Activated naive CD4-positive, alpha-beta T cell treated with anti-CD3 and anti-CD28 coated beads for 36 hours (primary cell): ENCODE measurements around the gene GGT1. TPM values are rescaled to one million over a fixed set of nuclear protein-coding genes. Genes with fewer than 3 reads are reported as not detected.
"Not testable (repeated sequence)": the region's sequence is repeated elsewhere in the genome, so short reads cannot be mapped to it uniquely, and the experiment has no call there.

Experiments
- CTCF ChIA-PET: fragments of 350-600 bp; sonication (Branson Sonifier 250); formaldehyde crosslinking; loops from one replicate; lab custom pipeline; 2021; ENCODE audit warnings: antibody characterized with exemption; lab: Charles Lee
- DNase-seq: peaks from one replicate; pipeline ENCODE4 v3.0.0-alpha.2; 2020
- H3K27ac Mint-ChIP-seq: one replicate; pipeline ENCODE4 v1.8.0; 2021; ENCODE audit warnings: mild to moderate bottlenecking, mixed read lengths
- H3K27me3 Mint-ChIP-seq: one replicate; pipeline ENCODE4 v1.8.0; 2021; ENCODE audit warnings: low read depth, mixed read lengths
- H3K36me3 Mint-ChIP-seq: one replicate; pipeline ENCODE4 v1.8.0; 2021; ENCODE audit warnings: low read depth, mixed read lengths
- H3K4me1 Mint-ChIP-seq: one replicate; pipeline ENCODE4 v1.8.0; 2021; ENCODE audit warnings: low read depth, mixed read lengths
- H3K4me3 Mint-ChIP-seq: one replicate; pipeline ENCODE4 v1.8.0; 2021; ENCODE audit warnings: mild to moderate bottlenecking, moderate library complexity, mixed read lengths
- H3K9me3 Mint-ChIP-seq: one replicate; pipeline ENCODE4 v1.8.0; 2021; ENCODE audit warnings: mixed read lengths
- intact Hi-C: fragments of 100-400 bp; cut with micrococcal nuclease; formaldehyde crosslinking; loops from one replicate; pipeline ENCODE4 v1.15.1; 2023
- total RNA-seq, 2 experiments: library from RNA; stranded (reverse); gene quantifications; one replicate each; pipeline ENCODE4 v1.2.3, GENCODE V29; 2021

The GGT1 gene
- total RNA-seq, 2 experiments from 2014 or later, result 15.5 to 16.1 TPM

DNA sequence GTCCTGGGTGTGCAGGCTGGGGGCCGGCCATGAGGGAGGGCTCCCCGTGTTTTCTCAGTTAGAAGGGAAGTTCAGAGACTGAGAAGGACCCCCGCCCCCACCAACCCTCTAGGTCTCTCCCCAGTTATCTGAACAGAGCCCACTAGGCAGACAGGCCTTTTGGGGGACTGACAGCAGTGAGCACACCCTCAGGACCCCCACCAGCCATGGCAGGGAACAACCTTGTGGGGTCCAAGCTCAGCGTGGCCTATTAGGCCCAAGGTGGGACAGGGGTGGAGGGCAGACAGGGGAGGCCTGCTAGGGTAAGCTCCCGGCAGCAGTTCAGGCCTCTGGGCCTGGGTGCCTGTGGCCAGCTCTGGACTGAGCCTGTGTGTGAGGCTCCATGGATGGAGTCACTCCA lies 15.7 kb upstream of the GGT1 start:
- H3K36me3 Mint-ChIP-seq, result no peaks in the 10 kb centered on the region
- H3K27ac Mint-ChIP-seq, result no peak overlapping the region
- intact Hi-C loops, result no loop called here
- no peak overlapping the region for H3K4me3 Mint-ChIP-seq
- CTCF ChIA-PET, result no interaction called here
- H3K9me3 Mint-ChIP-seq, result no peaks in the 10 kb centered on the region
- H3K4me1 Mint-ChIP-seq, result peaks cover 2% of the 10 kb centered on the region
- H3K27me3 Mint-ChIP-seq, result peaks cover 10% of the 10 kb centered on the region
- no peak for DNase-seq

GRCh38 chr22:24587948-24588347 lies 15.0 kb upstream of the GGT1 start:
- CTCF ChIA-PET, result no interaction called here
- Mint-ChIP-seq H3K27ac (no peak overlapping the region), H3K27me3 (peaks cover 13% of the 10 kb centered on the region), H3K9me3 (no peaks in the 10 kb centered on the region), H3K4me1 (peaks cover 4% of the 10 kb centered on the region), H3K36me3 (no peaks in the 10 kb centered on the region), H3K4me3 (no peak overlapping the region)
- no peak for DNase-seq
- intact Hi-C loops, result no loop called here

DNA sequence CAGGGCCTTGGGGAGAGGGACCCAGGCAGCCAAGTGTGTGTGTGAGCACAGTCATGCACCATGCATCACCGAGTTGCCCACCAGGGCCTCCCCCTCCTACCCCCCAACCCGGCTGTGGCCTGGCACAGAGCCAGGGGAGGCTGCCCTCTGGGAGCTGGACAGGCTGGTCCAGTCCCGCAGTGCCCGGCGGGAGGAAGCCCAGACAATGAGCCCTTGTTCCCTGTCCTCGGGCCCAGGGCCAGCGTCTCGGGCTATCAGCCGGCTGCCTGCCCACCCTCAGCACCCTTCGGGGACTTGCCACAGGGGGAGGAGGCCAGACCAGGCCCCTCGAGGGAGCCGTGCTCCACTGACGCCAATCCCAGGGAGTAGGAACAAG lies 14.6 kb upstream of the GGT1 start:
- DNase-seq, result no peak
- H3K36me3 Mint-ChIP-seq, result no peaks in the 10 kb centered on the region
- H3K9me3 Mint-ChIP-seq, result no peaks in the 10 kb centered on the region
- peaks cover 13% of the 10 kb centered on the region for H3K27me3 Mint-ChIP-seq
- no peak overlapping the region for H3K4me3 Mint-ChIP-seq
- CTCF ChIA-PET, result no interaction called here
- intact Hi-C loops, result no loop called here
- no peak overlapping the region for H3K27ac Mint-ChIP-seq
- peaks cover 4% of the 10 kb centered on the region for H3K4me1 Mint-ChIP-seq

GRCh38 chr22:24588757-24589481 lies 14.1 kb upstream of the GGT1 start:
- no peaks in the 10 kb centered on the region for H3K36me3 Mint-ChIP-seq
- H3K4me3 Mint-ChIP-seq, result no peak overlapping the region
- H3K27ac Mint-ChIP-seq, result no peak overlapping the region
- intact Hi-C loops, result no loop called here
- DNase-seq, result no peak
- H3K27me3 Mint-ChIP-seq, result peaks cover 13% of the 10 kb centered on the region
- peaks cover 4% of the 10 kb centered on the region for H3K4me1 Mint-ChIP-seq
- CTCF ChIA-PET, result no interaction called here
- H3K9me3 Mint-ChIP-seq, result no peaks in the 10 kb centered on the region

GRCh38 chr22:24589518-24590030 lies 13.4 kb upstream of the GGT1 start:
- DNase-seq, result no peak
- CTCF ChIA-PET, result no interaction called here
- intact Hi-C loops, result no loop called here
- peaks cover 4% of the 10 kb centered on the region for H3K4me1 Mint-ChIP-seq
- no peaks in the 10 kb centered on the region for H3K9me3 Mint-ChIP-seq
- no peak overlapping the region for H3K27ac Mint-ChIP-seq
- H3K4me3 Mint-ChIP-seq, result no peak overlapping the region
- H3K27me3 Mint-ChIP-seq, result peaks cover 13% of the 10 kb centered on the region
- no peaks in the 10 kb centered on the region for H3K36me3 Mint-ChIP-seq

DNA sequence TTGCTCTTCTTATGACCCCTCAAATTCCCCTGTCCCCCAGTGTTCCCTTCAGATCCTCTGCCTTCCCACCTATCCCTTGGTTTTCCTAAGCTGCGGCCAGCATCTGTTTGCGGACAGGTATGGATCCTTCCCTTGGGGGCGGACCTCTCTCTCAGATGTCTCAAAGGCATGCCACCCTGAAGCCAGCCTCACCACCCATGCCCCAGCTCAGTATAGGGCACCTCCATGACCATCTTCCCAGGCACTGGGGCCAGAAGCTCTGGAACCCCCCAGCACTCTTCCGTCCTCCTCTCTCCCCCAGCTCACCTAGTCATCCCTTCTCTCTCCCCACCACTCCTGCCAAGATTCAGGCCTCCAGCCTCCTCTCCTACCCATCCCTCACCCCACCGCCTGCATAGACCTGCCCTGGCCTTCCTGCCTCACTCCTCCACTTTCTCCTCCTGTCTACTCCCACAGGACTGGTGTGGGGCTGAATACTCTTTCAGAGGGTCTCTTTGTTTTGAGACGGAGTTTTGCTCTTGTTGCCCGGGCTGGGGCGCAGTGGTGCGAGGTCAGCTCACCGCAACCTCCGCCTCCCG lies 12.3 kb upstream of the GGT1 start:
- intact Hi-C loops, result no loop called here
- Mint-ChIP-seq H3K27ac (no peak overlapping the region), H3K27me3 (peaks cover 13% of the 10 kb centered on the region), H3K9me3 (no peaks in the 10 kb centered on the region), H3K36me3 (no peaks in the 10 kb centered on the region), H3K4me3 (no peak overlapping the region), H3K4me1 (peaks cover 4% of the 10 kb centered on the region)
- CTCF ChIA-PET, result no interaction called here
- no peak for DNase-seq

DNA sequence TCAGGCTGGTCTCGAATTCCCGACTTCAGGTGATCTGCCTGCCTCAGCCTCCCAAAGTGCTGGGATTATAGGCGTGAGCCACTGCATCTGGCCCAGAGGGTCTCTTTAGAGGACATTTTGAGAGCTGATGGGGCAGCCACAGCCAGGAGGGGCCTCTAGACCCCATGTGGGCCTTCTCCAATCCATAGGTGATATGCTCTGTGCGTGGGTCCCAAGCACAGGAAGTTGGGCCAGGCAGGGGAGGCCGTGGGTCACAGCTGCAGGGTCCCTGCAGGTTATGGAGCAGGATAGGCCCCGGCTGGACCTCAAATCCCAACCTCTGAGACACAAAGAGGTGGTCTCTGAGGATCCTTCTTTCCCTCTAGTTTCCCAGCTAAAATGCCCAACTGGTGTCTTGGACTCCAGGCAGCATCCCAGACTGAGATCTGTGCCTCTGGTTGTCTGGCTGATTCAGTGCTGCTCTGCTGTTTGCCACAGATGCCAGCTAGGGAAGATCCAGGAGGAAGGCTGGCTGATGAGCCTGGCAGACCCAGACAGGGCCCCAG lies 11.6 kb upstream of the GGT1 start:
- intact Hi-C loops, result no loop called here
- no peak overlapping the region for H3K4me3 Mint-ChIP-seq

DNA sequence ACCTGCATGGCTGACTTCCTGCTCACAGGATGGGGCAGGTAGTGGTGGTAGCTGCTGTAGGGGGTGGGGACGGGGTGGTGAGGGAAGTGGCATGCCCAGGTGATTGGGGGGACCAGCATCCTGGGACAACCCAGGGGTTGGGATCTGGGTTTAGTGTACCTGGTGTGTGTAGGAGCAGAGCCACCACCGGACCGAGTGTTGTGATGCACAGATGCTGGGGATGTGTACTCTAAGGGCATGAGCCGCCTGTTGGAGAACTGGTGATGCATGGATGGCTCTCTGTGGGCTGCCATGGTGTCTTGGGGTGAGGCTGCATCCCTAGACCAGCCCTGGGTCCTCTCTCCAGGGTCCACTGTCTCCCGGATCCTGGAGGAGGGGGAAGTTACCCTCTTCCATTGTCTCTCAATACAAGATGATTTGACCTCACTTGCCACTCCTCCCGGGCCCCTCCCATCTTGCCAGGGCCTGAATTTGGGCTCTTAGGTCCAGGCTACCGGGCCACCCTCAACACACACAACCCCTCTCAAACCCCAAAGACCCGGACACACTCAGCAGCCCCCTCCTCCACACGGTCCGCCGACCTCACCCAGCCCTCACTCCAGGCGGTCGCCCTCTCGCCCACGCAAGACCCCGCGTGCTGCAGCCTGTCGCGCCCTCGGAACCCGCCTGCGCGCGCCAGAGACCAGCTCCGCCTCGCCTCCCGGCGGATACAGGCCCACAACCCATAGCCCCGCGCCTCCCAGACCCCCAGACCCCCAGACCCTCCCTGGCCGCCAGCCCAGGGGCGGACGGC lies 10.7 kb upstream of the GGT1 start:
- no peak for DNase-seq
- Mint-ChIP-seq H3K4me1 (peaks cover 4% of the 10 kb centered on the region), H3K9me3 (no peaks in the 10 kb centered on the region), H3K4me3 (peak overlapping the region; percentile 72), H3K27ac (no peak overlapping the region), H3K27me3 (peaks cover 13% of the 10 kb centered on the region), H3K36me3 (no peaks in the 10 kb centered on the region)
- intact Hi-C loops, result no loop called here
- CTCF ChIA-PET, result no interaction called here

More for the DNA sequence above, 11.6 kb upstream of the GGT1 start:
- Mint-ChIP-seq H3K36me3 (no peaks in the 10 kb centered on the region), H3K27me3 (peaks cover 13% of the 10 kb centered on the region), H3K4me1 (peaks cover 4% of the 10 kb centered on the region), H3K27ac (no peak overlapping the region), H3K9me3 (no peaks in the 10 kb centered on the region)
- DNase-seq, result no peak
- CTCF ChIA-PET, result no interaction called here

- peaks cover 13% of the 10 kb centered on the region for H3K27me3 Mint-ChIP-seq
- H3K27ac Mint-ChIP-seq, result no peak within 1 kb of the TSS
- no peak for DNase-seq
- H3K9me3 Mint-ChIP-seq, result no peaks in the 10 kb centered on the region
- H3K4me3 Mint-ChIP-seq, result peak within 1 kb of the TSS; percentile 72
- peaks cover 4% of the 10 kb centered on the region for H3K4me1 Mint-ChIP-seq
- H3K36me3 Mint-ChIP-seq, result no peaks in the 10 kb centered on the region
- intact Hi-C loops, result no loop called here
- CTCF ChIA-PET, result no interaction called here
Measured at GRCh38 chr22:24592851-24593558, 10.0 kb upstream of the GGT1 start, which contains the start of gene LRRC75B. Gene LRRC75B (minus strand): TSS chr22:24593073. CDS start chr22:24593039, 34 bp downstream.

GRCh38 chr22:24593559-24593835 lies 9.5 kb upstream of the GGT1 start:
- H3K27ac Mint-ChIP-seq, H3K36me3 Mint-ChIP-seq, H3K9me3 Mint-ChIP-seq, DNase-seq, intact Hi-C loops, H3K4me1 Mint-ChIP-seq: not testable (repeated sequence)
- Mint-ChIP-seq H3K4me3 (peak overlapping the region; percentile 18), H3K27me3 (peaks cover 13% of the 10 kb centered on the region)
- CTCF ChIA-PET, result interaction anchor here (0.6 kb wide), 1 partner anchor 359 kb away, joined by 3 read pairs; no protein-coding TSS in a partner anchor

DNA sequence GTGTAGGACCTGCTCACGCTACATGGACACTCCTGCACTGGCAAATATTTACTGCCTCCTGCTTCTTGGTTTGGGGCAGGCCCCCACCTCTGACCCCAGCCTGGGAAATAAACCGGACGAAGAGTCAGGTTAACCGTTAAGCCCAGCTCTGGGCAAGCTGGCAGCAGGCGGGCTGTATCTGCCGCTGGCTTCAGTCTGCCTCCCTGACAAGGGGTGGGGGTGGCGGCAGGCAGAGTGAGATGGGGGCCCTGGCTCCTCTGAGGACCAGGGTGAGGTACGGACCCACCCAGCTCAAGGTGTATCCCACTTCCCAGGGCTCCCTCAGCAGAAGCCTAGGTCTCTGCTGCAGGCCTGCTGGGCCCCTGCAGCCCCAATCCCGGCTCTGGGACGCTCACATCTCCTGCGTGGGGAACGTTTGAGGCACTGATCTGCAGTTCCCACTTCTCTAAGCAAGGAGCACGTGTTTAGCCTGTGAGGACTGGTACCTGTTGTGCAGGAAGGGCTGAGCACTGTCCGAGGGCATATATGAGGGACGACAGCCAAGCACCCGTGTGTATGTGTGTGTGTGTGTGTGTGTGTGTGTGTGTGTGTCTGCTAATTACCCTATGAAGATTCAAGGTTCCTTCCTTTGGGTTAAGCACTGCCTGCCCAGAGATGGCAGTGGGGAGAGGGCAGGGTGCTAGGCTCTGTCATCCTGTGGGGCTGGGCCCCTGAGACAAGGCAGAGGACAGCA lies 9.0 kb upstream of the GGT1 start:
- no peak for DNase-seq
- Mint-ChIP-seq H3K9me3 (no peaks in the 10 kb centered on the region), H3K36me3 (no peaks in the 10 kb centered on the region), H3K27ac (no peak overlapping the region), H3K27me3 (peaks cover 13% of the 10 kb centered on the region), H3K4me3 (no peak overlapping the region), H3K4me1 (peaks cover 4% of the 10 kb centered on the region)
- CTCF ChIA-PET, result interaction anchor here (0.6 kb wide), 1 partner anchor 359 kb away, joined by 3 read pairs; no protein-coding TSS in a partner anchor
- intact Hi-C loops, result no loop called here
